Measurements from ENCODE around the gene HS6ST1. TPM values are rescaled to one million over a fixed set of nuclear protein-coding genes. Genes with fewer than 3 reads are reported as not detected.

The HS6ST1 gene
- total RNA-seq, 2 donors from 2014 or later, result 21.8 to 32.4 TPM

GRCh38 chr2:128277961-128278681 lies 40.5 kb downstream of the HS6ST1 start:
- ATAC-seq (ENCODE audit: insufficient number of reproducible peaks, low FRiP score, low read depth), result no peak
- H3K27me3 ChIP-seq (replicated peaks; ENCODE audit: insufficient read depth), result no peaks in the 10 kb centered on the region
- DNase-seq (ENCODE audit: low spot score), result no peak
- TF ChIP-seq CTCF (IDR thresholded peaks at IDR 0.05), result no peak
- H3K36me3 ChIP-seq, result no peaks in the 10 kb centered on the region
- H3K4me1 ChIP-seq (ENCODE audit: control insufficient read depth in 1 of 2, low read depth in 2 of 2), result peaks cover 0 to 7% of the 10 kb centered on the region in 2 donors
- no peak overlapping the region for H3K4me3 ChIP-seq
- H3K9me3 ChIP-seq, result peaks cover 3% of the 10 kb centered on the region
- H3K27ac ChIP-seq, result no peak overlapping the region

- peaks cover 0 to 7% of the 10 kb centered on the region in 2 donors for H3K4me1 ChIP-seq (ENCODE audit: control insufficient read depth in 1 of 2, low read depth in 2 of 2)
- DNase-seq (ENCODE audit: low spot score) (no peak), ATAC-seq (ENCODE audit: insufficient number of reproducible peaks, low FRiP score, low read depth) (no peak)
- H3K4me3 ChIP-seq, result no peak overlapping the region
- no peak for TF ChIP-seq CTCF (IDR thresholded peaks at IDR 0.05)
- H3K27me3 ChIP-seq (replicated peaks; ENCODE audit: insufficient read depth), result no peaks in the 10 kb centered on the region
- no peak overlapping the region for H3K27ac ChIP-seq
- peaks cover 3% of the 10 kb centered on the region for H3K9me3 ChIP-seq
- H3K36me3 ChIP-seq, result no peaks in the 10 kb centered on the region
These were observed 41.6 kb downstream of the HS6ST1 start for GRCh38 chr2:128276878-128277675.

GRCh38 chr2:128275498-128276045 lies 43.1 kb downstream of the HS6ST1 start:
- TF ChIP-seq CTCF (IDR thresholded peaks at IDR 0.05), result no peak
- no peaks in the 10 kb centered on the region for H3K4me1 ChIP-seq (ENCODE audit: control insufficient read depth in 1 of 2, low read depth in 2 of 2)

GRCh38 chr2:128274218-128274617 lies 44.5 kb downstream of the HS6ST1 start:
- H3K4me1 ChIP-seq (ENCODE audit: control insufficient read depth in 1 of 2, low read depth in 2 of 2), result no peaks in the 10 kb centered on the region
- peaks cover 3% of the 10 kb centered on the region for H3K9me3 ChIP-seq
- TF ChIP-seq CTCF (IDR thresholded peaks at IDR 0.05), result no peak
- H3K4me3 ChIP-seq, result no peak overlapping the region
- H3K27ac ChIP-seq, result no peak overlapping the region
- H3K27me3 ChIP-seq (replicated peaks; ENCODE audit: insufficient read depth), result no peaks in the 10 kb centered on the region
- no peaks in the 10 kb centered on the region for H3K36me3 ChIP-seq
- ATAC-seq (ENCODE audit: insufficient number of reproducible peaks, low FRiP score, low read depth) (no peak), DNase-seq (ENCODE audit: low spot score) (no peak)

More at GRCh38 chr2:128275498-128276045, 43.1 kb downstream of the HS6ST1 start:
- H3K27ac ChIP-seq, result no peak overlapping the region
- H3K9me3 ChIP-seq, result peaks cover 3% of the 10 kb centered on the region
- H3K36me3 ChIP-seq, result no peaks in the 10 kb centered on the region
- DNase-seq (ENCODE audit: low spot score) (no peak), ATAC-seq (ENCODE audit: insufficient number of reproducible peaks, low FRiP score, low read depth) (no peak)
- H3K27me3 ChIP-seq (replicated peaks; ENCODE audit: insufficient read depth), result no peaks in the 10 kb centered on the region
- H3K4me3 ChIP-seq, result no peak overlapping the region

GRCh38 chr2:128273469-128274081 lies 45.1 kb downstream of the HS6ST1 start:
- Histone ChIP-seq H3K36me3 (no peaks in the 10 kb centered on the region), H3K4me1 (ENCODE audit: control insufficient read depth in 1 of 2, low read depth in 2 of 2) (no peaks in the 10 kb centered on the region), H3K4me3 (no peak overlapping the region), H3K27ac (no peak overlapping the region), H3K27me3 (replicated peaks; ENCODE audit: insufficient read depth) (no peaks in the 10 kb centered on the region), H3K9me3 (peaks cover 3% of the 10 kb centered on the region)
- DNase-seq (ENCODE audit: low spot score), result no peak
- no peak for ATAC-seq (ENCODE audit: insufficient number of reproducible peaks, low FRiP score, low read depth)
- TF ChIP-seq CTCF (IDR thresholded peaks at IDR 0.05), result no peak
